CD4-positive, alpha-beta T cell treated with Interleukin-4 for 1 hour (primary cell): Measurements from ENCODE around the gene TTC8.
A peak's percentile ranks its signal among the peaks of the same experiment; 100 is the strongest.
"Not testable (repeated sequence)": the region's sequence is repeated elsewhere in the genome, so short reads cannot be mapped to it uniquely, and the experiment has no call there.

ENCODE experiments used
- DNase-seq, 2 donors: peaks; one replicate each; pipeline ENCODE4 v3.0.0-alpha.2; 2020 to 2022

The TTC8 gene

GRCh38 chr14:88824314-88825077 lies at the start of gene TTC8:
TSS of gene TTC8 (plus strand) at chr14:88824651. CDS start at chr14:88824708, 57 bp downstream.
- DNase-seq: peak; percentile 87

DNA sequence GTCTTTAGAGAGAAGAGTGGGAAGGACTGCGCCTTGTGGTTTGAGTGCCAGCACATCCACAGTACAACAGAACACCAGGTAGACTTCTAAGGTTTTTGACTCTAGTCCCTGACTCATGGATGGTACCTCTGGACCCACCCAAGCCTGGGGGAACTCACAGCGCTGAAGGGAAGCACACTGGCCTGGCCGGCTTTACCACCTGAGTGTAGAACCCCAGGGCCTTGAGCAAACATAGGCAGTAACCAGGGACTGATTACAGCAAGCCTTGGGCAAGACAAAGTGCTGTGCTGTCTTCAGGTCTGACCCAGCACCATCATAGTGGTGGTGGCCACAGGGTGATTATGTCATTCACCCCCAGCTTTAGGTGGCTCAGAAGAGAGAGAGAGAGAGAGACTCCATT lies 48.9 kb upstream of the TTC8 start:
- DNase-seq: no peak

DNA sequence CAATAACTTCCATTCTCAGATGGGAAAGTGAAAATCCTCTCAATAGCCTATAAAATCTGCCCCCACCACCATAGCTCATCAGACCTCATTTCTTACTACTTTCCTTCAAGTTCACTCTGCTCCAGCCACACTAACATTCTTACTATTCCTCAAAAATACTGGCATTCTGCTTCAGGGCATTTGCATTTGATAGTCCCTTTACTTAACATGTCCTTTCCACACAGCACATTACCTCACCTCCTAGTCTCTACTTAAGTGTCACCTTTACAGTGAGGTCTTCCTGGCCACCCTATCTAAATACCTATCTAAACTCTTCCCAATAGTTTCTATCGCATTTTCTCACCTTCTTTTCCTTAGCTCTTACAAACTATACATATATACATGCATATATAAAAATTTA lies 38.5 kb upstream of the TTC8 start:
- DNase-seq: no peak

DNA sequence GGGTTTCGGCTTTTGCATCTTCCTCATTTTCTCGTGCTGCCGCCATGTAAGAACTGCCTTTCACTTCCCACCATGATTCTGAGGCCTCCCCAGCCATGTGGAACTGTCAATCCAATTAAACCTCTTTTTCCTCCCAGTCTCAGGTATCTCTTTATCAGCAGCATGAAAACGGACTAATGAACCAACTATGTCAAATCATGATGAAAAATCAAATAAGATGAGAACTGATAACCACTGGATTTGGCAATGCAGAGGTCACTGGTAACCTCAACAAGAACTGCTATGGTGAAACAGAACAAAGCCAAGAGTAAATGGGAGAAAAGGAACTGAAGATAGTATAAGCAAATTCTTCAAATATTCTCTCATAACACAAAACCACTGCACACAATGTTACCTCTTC lies 37.7 kb upstream of the TTC8 start:
- no peak for DNase-seq

DNA sequence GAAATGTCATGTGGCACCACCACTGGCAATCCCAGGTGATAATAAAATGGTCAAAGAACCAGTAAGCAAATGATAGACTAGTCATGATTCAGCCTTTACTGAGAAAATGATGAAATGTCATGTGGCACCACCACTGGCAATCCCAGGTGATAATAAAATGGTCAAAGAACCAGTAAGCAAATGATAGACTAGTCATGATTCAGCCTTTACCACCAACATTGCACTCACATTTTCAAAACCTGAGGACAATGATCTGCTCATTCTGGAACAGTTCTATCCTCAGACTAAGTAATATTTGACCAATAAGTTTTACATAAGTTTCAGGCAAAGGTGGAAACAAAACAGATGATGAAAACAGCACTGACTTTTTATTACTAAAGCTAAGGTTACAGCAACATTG lies 34.9 kb upstream of the TTC8 start:
- DNase-seq: not testable (repeated sequence)

- no peak for DNase-seq
These were observed 33.8 kb upstream of the TTC8 start for GRCh38 chr14:88790501-88791251.

DNA sequence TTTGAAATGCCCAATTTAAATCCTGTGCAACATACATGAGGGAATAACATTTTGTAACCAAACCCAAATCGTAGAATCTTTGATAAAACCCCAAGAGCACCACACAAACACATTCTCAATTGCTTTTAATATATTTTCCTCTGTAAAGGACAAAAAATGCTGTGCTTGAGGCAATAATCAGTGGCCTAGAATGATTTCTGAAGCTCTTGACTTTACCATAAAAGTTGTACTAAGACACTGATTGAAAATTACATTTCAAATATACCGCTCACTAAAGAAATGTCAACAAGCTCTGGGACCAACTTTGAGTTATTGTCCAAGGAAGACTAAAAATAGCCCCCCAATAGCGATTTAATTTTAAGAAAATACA lies 33.2 kb upstream of the TTC8 start:
- DNase-seq: no peak

- DNase-seq: peak in 1 of 2 donors; percentile 3
These were observed 32.6 kb upstream of the TTC8 start for GRCh38 chr14:88791629-88792472.

GRCh38 chr14:88792473-88793258 lies 31.8 kb upstream of the TTC8 start, which contains the start of gene EML5:
TSS of gene EML5 (minus strand) at chr14:88792953. CDS start at chr14:88792503, 450 bp downstream.
- peak; percentile 85 to 87 for DNase-seq

GRCh38 chr14:88793259-88793625 lies 31.2 kb upstream of the TTC8 start:
- DNase-seq: no peak

DNA sequence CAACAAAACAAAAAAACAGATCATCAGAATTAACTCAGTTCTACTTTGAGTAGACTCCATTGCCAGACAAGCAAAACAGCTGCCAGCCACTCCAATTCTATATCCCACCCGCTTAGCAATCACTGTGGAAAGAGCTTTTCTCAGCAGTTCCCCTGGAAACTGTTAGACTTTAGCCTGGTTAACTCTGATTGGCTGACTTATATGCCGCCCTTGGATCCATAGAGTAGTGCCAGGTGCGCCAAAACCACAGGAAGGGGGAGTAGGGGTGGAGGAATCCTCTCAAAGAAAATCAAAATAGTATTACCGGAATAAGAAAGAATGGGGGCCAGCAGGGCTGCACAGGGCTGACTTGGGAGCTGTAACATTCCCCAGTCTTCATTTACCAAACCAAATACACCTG lies 26.3 kb upstream of the TTC8 start:
- no peak for DNase-seq

DNA sequence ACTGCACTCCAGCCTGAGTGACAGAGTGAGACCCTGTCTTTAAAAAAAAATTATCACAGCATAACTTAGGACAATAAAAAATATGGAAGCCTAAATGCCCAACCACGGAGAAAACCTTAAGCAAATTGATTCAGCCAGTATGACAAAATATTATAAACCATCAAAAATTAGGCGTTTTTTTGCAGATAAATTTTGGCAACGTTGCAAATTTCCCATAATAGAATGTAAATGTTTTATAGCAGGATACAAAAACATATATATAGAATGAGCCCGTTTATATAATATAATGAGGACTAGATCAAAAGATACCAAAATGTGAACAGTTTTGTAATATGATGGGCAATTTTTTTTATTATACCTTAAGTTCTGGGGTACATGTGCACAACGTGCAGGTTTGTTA lies 24.9 kb upstream of the TTC8 start:
- DNase-seq: no peak

- no peak for DNase-seq
These were observed 21.9 kb upstream of the TTC8 start for GRCh38 chr14:88802596-88802995.

DNA sequence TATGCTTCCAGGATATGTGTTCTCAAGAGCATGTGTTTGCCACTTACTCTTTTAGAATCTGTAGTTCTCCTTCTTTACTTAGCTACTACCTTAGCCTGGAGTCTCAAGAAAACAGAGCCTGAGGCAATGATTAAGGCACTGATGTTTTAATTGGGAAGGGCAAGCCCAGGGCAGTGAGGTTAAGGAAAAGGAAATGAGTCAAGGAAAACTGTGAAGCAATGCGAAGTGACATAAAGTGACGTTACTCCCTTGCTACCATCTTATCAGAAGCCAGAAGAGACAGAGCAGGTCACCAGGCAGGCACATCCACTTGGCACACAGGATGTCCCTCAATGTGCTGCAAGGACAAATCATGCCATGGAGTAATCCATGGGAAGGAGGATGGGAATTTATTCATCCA lies 20.4 kb upstream of the TTC8 start:
- DNase-seq: no peak

DNA sequence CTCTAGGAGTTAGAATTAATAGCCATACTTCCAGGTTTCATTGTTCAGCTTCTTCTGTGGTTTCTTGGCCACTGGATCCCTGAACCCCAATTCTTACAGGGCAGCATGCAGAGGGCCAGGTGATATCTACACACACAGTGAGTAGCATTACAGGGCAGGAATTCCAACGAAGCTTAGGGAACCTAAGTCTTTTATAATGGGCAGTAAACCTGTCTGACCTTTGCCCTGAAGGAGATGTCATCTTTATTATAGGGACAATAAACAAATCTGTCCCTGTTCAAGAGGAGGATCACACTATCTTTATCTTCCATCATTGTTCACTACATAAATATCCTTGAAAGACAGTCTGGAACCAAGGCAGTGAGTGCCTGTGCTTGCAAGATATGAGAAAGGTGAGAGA lies 20.0 kb upstream of the TTC8 start:
- no peak for DNase-seq

- DNase-seq: no peak
These were observed 16.1 kb upstream of the TTC8 start for GRCh38 chr14:88808359-88808758.

GRCh38 chr14:88815980-88816379 lies 8.5 kb upstream of the TTC8 start:
- DNase-seq: no peak

DNA sequence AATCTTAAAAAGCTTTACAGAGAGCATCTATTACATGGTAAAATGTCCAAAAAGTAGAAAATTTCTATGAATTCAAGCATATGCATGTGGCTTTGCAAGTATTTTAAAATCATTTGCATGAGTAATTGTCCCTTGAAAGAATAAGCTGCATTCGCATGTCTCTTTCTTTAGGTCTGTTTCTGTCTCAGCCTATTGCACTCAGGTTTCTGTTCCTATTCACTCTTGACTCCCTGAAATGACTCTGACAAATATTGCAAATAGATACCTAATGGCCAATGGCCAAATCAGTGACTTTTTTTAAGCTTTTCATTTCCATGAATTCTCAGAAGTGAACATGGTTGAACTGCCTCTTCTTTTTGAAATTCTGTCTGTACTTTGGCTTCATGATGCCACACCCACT lies 6.4 kb upstream of the TTC8 start:
- no peak for DNase-seq

DNA sequence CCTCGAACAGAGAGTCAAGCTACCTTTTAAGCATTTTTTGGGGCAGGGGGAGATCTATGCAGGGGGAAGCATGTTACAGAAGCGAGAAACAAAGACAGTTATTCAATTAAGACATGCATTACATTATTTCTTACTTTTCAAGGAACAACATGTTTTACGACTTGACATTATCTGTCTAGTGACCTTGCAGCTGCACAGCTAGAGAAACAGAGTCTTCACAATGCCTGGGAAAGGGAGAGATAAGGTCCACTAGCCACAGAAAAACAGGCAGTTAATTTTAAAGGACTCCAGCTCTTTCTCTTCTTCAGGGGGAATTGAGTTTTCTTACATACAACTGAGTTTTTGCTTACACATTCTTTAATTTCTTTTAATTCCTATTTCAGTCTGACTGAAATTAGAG lies 4.8 kb upstream of the TTC8 start:
- not testable (repeated sequence) for DNase-seq

DNA sequence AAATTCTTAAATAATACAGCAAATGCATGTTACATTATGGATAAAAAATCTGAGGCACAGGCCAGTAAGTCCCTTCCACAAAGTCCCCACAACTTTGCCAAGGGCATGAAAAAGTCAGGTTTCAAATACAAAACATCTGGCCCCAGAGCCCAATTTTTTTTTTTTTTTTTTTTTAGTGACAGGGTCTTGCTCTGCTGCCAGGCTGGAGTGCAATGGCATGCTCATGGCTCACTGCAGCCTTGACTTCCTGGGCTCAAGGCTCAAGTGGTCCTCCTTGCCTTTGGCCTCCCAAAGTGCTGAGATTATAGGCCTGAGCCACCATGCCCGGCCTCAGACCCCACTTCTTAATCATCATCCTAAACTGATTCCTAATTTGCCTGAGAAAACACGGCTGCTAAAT lies 3.1 kb upstream of the TTC8 start:
- no peak for DNase-seq

- no peak for DNase-seq
These were observed 2.6 kb upstream of the TTC8 start for GRCh38 chr14:88821888-88822287.

DNA sequence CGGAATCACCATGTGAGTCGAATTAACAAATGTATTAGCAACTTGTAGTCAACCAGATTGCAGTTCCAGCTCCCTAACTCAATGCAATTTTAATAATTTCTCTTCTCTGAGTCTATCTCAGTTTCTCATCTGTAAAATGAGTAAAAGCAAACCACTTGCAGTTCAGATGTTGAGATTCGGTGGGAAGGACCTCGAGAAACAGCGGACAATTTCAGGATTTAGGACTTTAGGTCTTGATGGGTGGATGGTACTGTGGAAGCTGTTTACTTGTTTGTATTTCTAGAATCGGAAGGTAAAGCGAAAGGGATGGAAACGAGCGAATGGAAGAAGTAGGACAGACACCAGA lies 510 bp upstream of the TTC8 start:
- no peak for DNase-seq

DNA sequence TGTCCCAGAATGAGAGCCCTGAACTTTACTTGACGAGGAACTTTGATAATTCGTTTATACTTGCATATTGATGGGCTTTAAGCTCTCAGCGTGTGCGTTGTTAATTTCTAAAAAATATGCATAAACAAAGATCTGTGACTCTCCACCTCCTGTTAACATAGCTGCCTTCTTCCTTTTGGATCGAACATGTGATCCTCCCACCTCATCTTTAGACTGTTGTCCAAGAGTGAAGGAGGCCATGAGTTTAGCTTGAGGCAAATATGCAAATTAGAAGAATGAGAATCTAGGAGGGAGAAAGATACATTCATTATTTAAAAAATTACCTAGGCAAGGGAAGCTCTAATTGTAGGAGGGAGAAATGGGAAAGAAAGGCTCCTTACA lies 617 bp downstream of the TTC8 start:
- DNase-seq: no peak
